Right lobe of liver (tissue), 4 donors: Measurements from ENCODE around the gene SSPN.

Experiments used
- CTCF ChIP-seq, 4 donors: fragments of 200-600 bp in 3 of 4; fragments of 450-650 bp in 1 of 4; IDR thresholded peaks; one replicate each; pipeline versions ENCODE4 v1.5.1 to v1.8.0; 2016 to 2022; ENCODE audit warnings: antibody characterized with exemption in 4 of 4, mild to moderate bottlenecking in 2 of 4
- POLR2A ChIP-seq: fragments of 450-650 bp; IDR thresholded peaks from one replicate; pipeline ENCODE4 v1.6.1; 2017; ENCODE audit warnings: antibody characterized with exemption, mild to moderate bottlenecking
- donor health status: DM: no; HTN: no; CAD: no.
- donor health status: DM: no; HTN: no; CAD: no.
- donor health status: DM: no; HTN: yes; CAD: no.

- TF ChIP-seq CTCF (IDR thresholded peaks at IDR 0.05) (no peak), POLR2A (no peak)
These were observed 83.7 kb downstream of the SSPN start for GRCh38 chr12:26279091-26279490.
